Kidney (tissue), 14 donors: ENCODE data around the gene RNASE1. TPM values are rescaled to one million over a fixed set of nuclear protein-coding genes. Genes with fewer than 3 reads are reported as not detected.
"Not testable (repeated sequence)": the region's sequence is repeated elsewhere in the genome, so short reads cannot be mapped to it uniquely, and the experiment has no call there.

Experiments
- DNase-seq, 5 donors: peaks; one replicate each; pipeline ENCODE4 v3.0.0-alpha.2; 2013 to 2020
- FAIRE-seq: peaks from 2 replicates; lab custom pipeline; 2012; peaks lifted over from hg19 to GRCh38; lab: Jason Lieb, UNC
- H3K27ac ChIP-seq, 2 donors: one replicate each; pipeline ENCODE4 v1.7.0; 2013; ENCODE audit warnings: low read depth in 2 of 2, low read length in 2 of 2, inconsistent platforms in 1 of 2
- H3K27me3 ChIP-seq: one replicate; pipeline ENCODE4 v1.7.1; 2013; ENCODE audit warnings: low read length, inconsistent platforms; ENCODE audit not compliant: control insufficient read depth, insufficient read depth
- H3K36me3 ChIP-seq, 3 donors: one replicate each; pipeline versions ENCODE4 v1.7.0 to v1.7.1; 2013; ENCODE audit warnings: low read length in 3 of 3, control low read depth in 1 of 3, inconsistent platforms in 1 of 3; ENCODE audit not compliant: insufficient read depth in 3 of 3, control insufficient read depth in 2 of 3
- H3K4me1 ChIP-seq, 3 donors: one replicate each; pipeline versions ENCODE4 v1.7.0 to v1.7.1; 2013; ENCODE audit warnings: low read length in 3 of 3, inconsistent platforms in 1 of 3, low read depth in 1 of 3; ENCODE audit not compliant: control insufficient read depth in 2 of 3, insufficient read depth in 2 of 3
- H3K4me3 ChIP-seq, 3 donors: one replicate each; pipeline versions ENCODE4 v1.7.0 to v1.8.1; 2013; ENCODE audit warnings: low read length in 3 of 3, control low read depth in 1 of 3, inconsistent platforms in 1 of 3
- H3K9ac ChIP-seq, 3 donors: one replicate each; pipeline versions ENCODE4 v1.7.0 to v1.7.1; 2013; ENCODE audit warnings: low read length in 3 of 3, control low read depth in 1 of 3, inconsistent platforms in 1 of 3
- H3K9me3 ChIP-seq, 3 donors: one replicate each; pipeline versions ENCODE4 v1.7.0 to v1.7.1; 2013; ENCODE audit warnings: low read length in 3 of 3, control low read depth in 1 of 3, inconsistent platforms in 1 of 3; ENCODE audit not compliant: control insufficient read depth in 2 of 3, insufficient read depth in 1 of 3
- intact Hi-C: fragments of 100-400 bp; cut with DNase I; formaldehyde crosslinking; loops from one replicate; pipeline ENCODE4 v1.11.1; 2022
- polyA plus RNA-seq: library from polyadenylated mRNA; stranded (reverse); fragments of 350-450 nt; fragmentation: Illumina TruSeq; extraction: RNeasy Lipid Tissue Mini Kit (QIAGEN cat#74804); gene quantifications from one replicate; pipeline ENCODE4 v1.2.3, GENCODE V29; 2014; ENCODE audit warnings: low read depth, low replicate concordance; ENCODE audit not compliant: insufficient read depth
- total RNA-seq: library from RNA; stranded (reverse); fragmentation: NEBNext Ultra II Directional; extraction: Animal tissue kit (Norgen Biotek cat#: 25700); gene quantifications from one replicate; pipeline ENCODE4 v1.2.1, GENCODE V29; 2021
- TF ChIP-seq, protein P1 (sequence below): IDR thresholded peaks from 3 replicates; pipeline ENCODE4 v1.5.1; 2012; ENCODE audit warnings: mild to moderate bottlenecking, moderate library complexity, borderline replicate concordance; ENCODE audit not compliant: insufficient read depth; ENCODE audit errors: extremely low read depth
- donor health status: control.
- donor health status: control.
- donor health status: control.
- donor health status: control.
- donor health status: control.
- donor health status: DM: yes; HTN: yes; CAD: no.
- donor health status: Normal renal cell carcinoma (clear cell type).

Gene RNASE1
- total and polyA plus RNA-seq, 2 donors from 2014 or later = 201 to 476 TPM

- Histone ChIP-seq H3K9me3 (no peaks in the 10 kb centered on the region), H3K4me3 (no peak overlapping the region), H3K36me3 (no peaks in the 10 kb centered on the region), H3K4me1 (no peaks in the 10 kb centered on the region), H3K27me3 (no peaks in the 10 kb centered on the region), H3K27ac (no peak overlapping the region), H3K9ac (no peak overlapping the region)
- TF ChIP-seq, protein P1, sequence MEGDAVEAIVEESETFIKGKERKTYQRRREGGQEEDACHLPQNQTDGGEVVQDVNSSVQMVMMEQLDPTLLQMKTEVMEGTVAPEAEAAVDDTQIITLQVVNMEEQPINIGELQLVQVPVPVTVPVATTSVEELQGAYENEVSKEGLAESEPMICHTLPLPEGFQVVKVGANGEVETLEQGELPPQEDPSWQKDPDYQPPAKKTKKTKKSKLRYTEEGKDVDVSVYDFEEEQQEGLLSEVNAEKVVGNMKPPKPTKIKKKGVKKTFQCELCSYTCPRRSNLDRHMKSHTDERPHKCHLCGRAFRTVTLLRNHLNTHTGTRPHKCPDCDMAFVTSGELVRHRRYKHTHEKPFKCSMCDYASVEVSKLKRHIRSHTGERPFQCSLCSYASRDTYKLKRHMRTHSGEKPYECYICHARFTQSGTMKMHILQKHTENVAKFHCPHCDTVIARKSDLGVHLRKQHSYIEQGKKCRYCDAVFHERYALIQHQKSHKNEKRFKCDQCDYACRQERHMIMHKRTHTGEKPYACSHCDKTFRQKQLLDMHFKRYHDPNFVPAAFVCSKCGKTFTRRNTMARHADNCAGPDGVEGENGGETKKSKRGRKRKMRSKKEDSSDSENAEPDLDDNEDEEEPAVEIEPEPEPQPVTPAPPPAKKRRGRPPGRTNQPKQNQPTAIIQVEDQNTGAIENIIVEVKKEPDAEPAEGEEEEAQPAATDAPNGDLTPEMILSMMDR = no peak
- intact Hi-C loops = no loop called here
- FAIRE-seq = no peak
- no peak for DNase-seq
Observed at GRCh38 chr14:20768593-20768892, 34.1 kb downstream of the RNASE1 start.

DNA sequence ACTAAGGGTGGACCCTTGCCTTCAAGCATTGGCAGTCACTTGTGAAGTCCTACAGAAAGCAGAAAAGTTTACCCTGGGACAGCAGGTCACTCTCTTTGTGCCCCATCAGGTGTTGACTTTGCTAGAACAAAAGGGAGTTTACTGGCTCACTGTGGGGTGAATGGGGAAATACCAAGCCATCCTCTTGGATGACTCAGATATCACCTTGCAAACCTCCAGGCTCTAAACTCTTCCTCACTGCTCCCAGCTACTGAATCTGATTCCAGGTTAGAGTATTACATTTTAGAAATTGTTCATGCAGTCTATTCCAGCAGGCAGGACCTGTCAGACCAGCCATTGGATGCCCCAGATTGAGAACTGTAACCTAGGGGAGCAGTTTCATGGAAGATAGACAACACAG is 41.7 kb downstream of the RNASE1 start:
- H3K27ac ChIP-seq = no peak overlapping the region
- FAIRE-seq (no peak), DNase-seq (no peak)
- intact Hi-C loops = no loop called here
- H3K9me3 ChIP-seq = no peaks in the 10 kb centered on the region
- H3K36me3 ChIP-seq = no peaks in the 10 kb centered on the region
- peaks cover 0 to 4% (median 0%) of the 10 kb centered on the region in 3 donors for H3K4me1 ChIP-seq
- H3K9ac ChIP-seq = no peak overlapping the region
- TF ChIP-seq, protein P1 = no peak
- H3K4me3 ChIP-seq = no peak overlapping the region
- H3K27me3 ChIP-seq = no peaks in the 10 kb centered on the region

- FAIRE-seq, H3K27me3 ChIP-seq, intact Hi-C loops: not testable (repeated sequence)
Observed at GRCh38 chr14:20759465-20759864, 43.2 kb downstream of the RNASE1 start.

GRCh38 chr14:20757965-20758364 is 44.7 kb downstream of the RNASE1 start:
- H3K4me3 ChIP-seq = no peak overlapping the region
- H3K36me3 ChIP-seq = no peaks in the 10 kb centered on the region
- H3K4me1 ChIP-seq = peaks cover 0 to 15% (median 8%) of the 10 kb centered on the region in 3 donors
- FAIRE-seq (no peak), DNase-seq (no peak)
- no peaks in the 10 kb centered on the region for H3K27me3 ChIP-seq
- intact Hi-C loops = no loop called here
- TF ChIP-seq, protein P1 = peak; percentile 11
- no peak overlapping the region for H3K9ac ChIP-seq
- peaks cover 0 to 1% (median 0%) of the 10 kb centered on the region in 3 donors for H3K9me3 ChIP-seq
- no peak overlapping the region for H3K27ac ChIP-seq

More at GRCh38 chr14:20759465-20759864, 43.2 kb downstream of the RNASE1 start:
- H3K9ac ChIP-seq, H3K4me3 ChIP-seq, H3K9me3 ChIP-seq, H3K36me3 ChIP-seq, DNase-seq, H3K27ac ChIP-seq: not testable (repeated sequence)
- H3K4me1 ChIP-seq = peaks cover 0 to 15% (median 8%) of the 10 kb centered on the region in 3 donors
